Tibial nerve (tissue), 4 donors: ENCODE results near the gene SPATA31C1.
"Not testable (repeated sequence)": the region's sequence is repeated elsewhere in the genome, so short reads cannot be mapped to it uniquely, and the experiment has no call there.

ENCODE experiments used
- CTCF ChIP-seq, 5 experiments: fragments of 200-600 bp in 3 of 5; fragments of 450-650 bp in 2 of 5; sonication (generic) in 3 of 5; IDR thresholded peaks; one replicate each; pipeline ENCODE4 v1.5.1; 2016 to 2019; ENCODE audit warnings: antibody characterized with exemption in 5 of 5, mild to moderate bottlenecking in 3 of 5, moderate library complexity in 2 of 5
- EP300 ChIP-seq, 2 donors: sonication (generic); formaldehyde crosslinking; IDR thresholded peaks; one replicate each; pipeline ENCODE4 v1.6.1; 2017; ENCODE audit warnings: antibody characterized with exemption in 2 of 2, mild to moderate bottlenecking in 1 of 2
- POLR2A ChIP-seq, 2 donors: fragments of 450-650 bp; IDR thresholded peaks; one replicate each; pipeline ENCODE4 v1.6.1; 2017; ENCODE audit warnings: antibody characterized with exemption in 2 of 2, mild to moderate bottlenecking in 2 of 2, moderate library complexity in 2 of 2

GRCh38 chr9:87921561-87921960 is 3.8 kb downstream of the SPATA31C1 start:
- TF ChIP-seq CTCF, POLR2A, EP300 (IDR thresholded peaks at IDR 0.05): not testable (repeated sequence)
